Endodermal cell (in vitro differentiated cells): Measurements from ENCODE around the gene ARL15. TPM values are rescaled to one million over a fixed set of nuclear protein-coding genes. Genes with fewer than 3 reads are reported as not detected.
A peak's percentile ranks its signal among the peaks of the same experiment; 100 is the strongest.

Source experiments
- DNase-seq: peaks from one replicate; pipeline ENCODE4 v3.0.0-alpha.2; 2017
- H3K27ac ChIP-seq: 2 replicates; pipeline ENCODE4 v1.5.1; 2013; ENCODE audit warnings: mild to moderate bottlenecking, low read depth, low read length, moderate library complexity
- H3K27me3 ChIP-seq: 2 replicates; pipeline ENCODE4 v1.6.1; 2013; ENCODE audit warnings: mild to moderate bottlenecking, low read length, moderate library complexity; ENCODE audit not compliant: insufficient read depth, control insufficient read depth, poor library complexity, severe bottlenecking
- H3K36me3 ChIP-seq: 2 replicates; pipeline ENCODE4 v1.7.0; 2013; ENCODE audit warnings: mild to moderate bottlenecking, low read length, moderate library complexity; ENCODE audit not compliant: control insufficient read depth, insufficient read depth
- H3K4me1 ChIP-seq: one replicate; pipeline ENCODE4 v1.7.0; 2013; ENCODE audit warnings: low read length; ENCODE audit not compliant: control insufficient read depth, insufficient read depth
- H3K4me3 ChIP-seq: 2 replicates; pipeline ENCODE4 v1.5.1; 2013; ENCODE audit warnings: mild to moderate bottlenecking, low read length, moderate library complexity
- H3K9ac ChIP-seq: 2 replicates; pipeline ENCODE4 v1.6.1; 2013; ENCODE audit warnings: mild to moderate bottlenecking, low read length, moderate library complexity; ENCODE audit not compliant: poor library complexity, severe bottlenecking; ENCODE audit errors: extremely low read depth
- H3K9me3 ChIP-seq: 2 replicates; pipeline ENCODE4 v1.6.1; 2013; ENCODE audit warnings: mild to moderate bottlenecking, low read length, moderate library complexity; ENCODE audit not compliant: control insufficient read depth
- H3K27ac Mint-ChIP-seq: 2 replicates; pipeline ENCODE4 v1.8.0; 2020; ENCODE audit warnings: mixed read lengths
- H3K27me3 Mint-ChIP-seq: 2 replicates; pipeline ENCODE4 v1.8.0; 2021; ENCODE audit warnings: mild to moderate bottlenecking, mixed read lengths; ENCODE audit not compliant: insufficient read depth
- H3K36me3 Mint-ChIP-seq: 2 replicates; pipeline ENCODE4 v1.8.0; 2020; ENCODE audit warnings: low read depth, mixed read lengths
- H3K4me1 Mint-ChIP-seq: 2 replicates; pipeline ENCODE4 v1.8.0; 2020; ENCODE audit warnings: mixed read lengths
- H3K4me3 Mint-ChIP-seq: 2 replicates; pipeline ENCODE4 v1.8.0; 2020; ENCODE audit warnings: mild to moderate bottlenecking, moderate library complexity, mixed read lengths
- H3K9me3 Mint-ChIP-seq: 2 replicates; pipeline ENCODE4 v1.8.0; 2020; ENCODE audit warnings: mild to moderate bottlenecking, mixed read lengths
- WGBS, 2 experiments: methylation state at CpG; one replicate each; pipeline versions ENCODE4 v1.1.5 to v1.1.7; 2013; ENCODE audit warnings: missing lambda C conversion rate in 2 of 2, mixed read lengths in 1 of 2; ENCODE audit not compliant: insufficient coverage in 1 of 2, insufficient read length in 1 of 2; 5-methylcytosine and 5-hydroxymethylcytosine counted together
- total RNA-seq, 2 donors: library from RNA; stranded (reverse); fragmentation: NEBNext Ultra II Directional in 1 of 2; extraction: Animal tissue kit (Norgen Biotek cat#: 25700) in 1 of 2; gene quantifications; 2 replicates in 1 of 2; 3 replicates in 1 of 2; pipeline ENCODE4 v1.2.1, GENCODE V29; 2021
- TF ChIP-seq, protein P1 (sequence below): fragments of 200-600 bp; sonication (generic); conservative IDR thresholded peaks from 2 replicates; pipeline ENCODE4 v1.5.0; 2021; ENCODE audit warnings: antibody characterized with exemption, mild to moderate bottlenecking

ARL15 gene
- total RNA-seq, 2 donors from 2014 or later, result 23.3 to 24.0 TPM

GRCh38 chr5:53922508-53923498 is 387.6 kb downstream of the ARL15 start:
- WGBS, 2 experiments, result 92 to 94% methylated on average over 6 to 8 of the region's 8 CpGs
- no peaks in the 10 kb centered on the region for H3K36me3 ChIP-seq
- Mint-ChIP-seq H3K4me3 (no peak overlapping the region), H3K36me3 (no peaks in the 10 kb centered on the region), H3K9me3 (no peaks in the 10 kb centered on the region), H3K4me1 (peaks cover 1% of the 10 kb centered on the region), H3K27me3 (no peaks in the 10 kb centered on the region), H3K27ac (no peak overlapping the region)
- no peak overlapping the region for H3K4me3 ChIP-seq
- no peaks in the 10 kb centered on the region for H3K9me3 ChIP-seq
- no peak overlapping the region for H3K9ac ChIP-seq
- H3K27me3 ChIP-seq, result no peaks in the 10 kb centered on the region
- no peak overlapping the region for H3K27ac ChIP-seq
- no peaks in the 10 kb centered on the region for H3K4me1 ChIP-seq
- TF ChIP-seq, protein P1, sequence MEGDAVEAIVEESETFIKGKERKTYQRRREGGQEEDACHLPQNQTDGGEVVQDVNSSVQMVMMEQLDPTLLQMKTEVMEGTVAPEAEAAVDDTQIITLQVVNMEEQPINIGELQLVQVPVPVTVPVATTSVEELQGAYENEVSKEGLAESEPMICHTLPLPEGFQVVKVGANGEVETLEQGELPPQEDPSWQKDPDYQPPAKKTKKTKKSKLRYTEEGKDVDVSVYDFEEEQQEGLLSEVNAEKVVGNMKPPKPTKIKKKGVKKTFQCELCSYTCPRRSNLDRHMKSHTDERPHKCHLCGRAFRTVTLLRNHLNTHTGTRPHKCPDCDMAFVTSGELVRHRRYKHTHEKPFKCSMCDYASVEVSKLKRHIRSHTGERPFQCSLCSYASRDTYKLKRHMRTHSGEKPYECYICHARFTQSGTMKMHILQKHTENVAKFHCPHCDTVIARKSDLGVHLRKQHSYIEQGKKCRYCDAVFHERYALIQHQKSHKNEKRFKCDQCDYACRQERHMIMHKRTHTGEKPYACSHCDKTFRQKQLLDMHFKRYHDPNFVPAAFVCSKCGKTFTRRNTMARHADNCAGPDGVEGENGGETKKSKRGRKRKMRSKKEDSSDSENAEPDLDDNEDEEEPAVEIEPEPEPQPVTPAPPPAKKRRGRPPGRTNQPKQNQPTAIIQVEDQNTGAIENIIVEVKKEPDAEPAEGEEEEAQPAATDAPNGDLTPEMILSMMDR, result no peak
- no peak for DNase-seq

- no peaks in the 10 kb centered on the region for H3K36me3 ChIP-seq
- H3K4me1 Mint-ChIP-seq, result peaks cover 11% of the 10 kb centered on the region
- H3K4me1 ChIP-seq, result peaks cover 3% of the 10 kb centered on the region
- H3K4me3 Mint-ChIP-seq, result no peak overlapping the region
- H3K27ac ChIP-seq, result no peak overlapping the region
- H3K27ac Mint-ChIP-seq, result no peak overlapping the region
- H3K36me3 Mint-ChIP-seq, result no peaks in the 10 kb centered on the region
- 83 to 88% methylated on average over 1 to 2 of the region's 3 CpGs for whole genome bisulfite sequencing, 2 experiments
- H3K9me3 ChIP-seq, result no peaks in the 10 kb centered on the region
- no peaks in the 10 kb centered on the region for H3K27me3 ChIP-seq
- TF ChIP-seq, protein P1, result no peak
- no peaks in the 10 kb centered on the region for H3K27me3 Mint-ChIP-seq
- H3K9me3 Mint-ChIP-seq, result no peaks in the 10 kb centered on the region
- no peak overlapping the region for H3K9ac ChIP-seq
- no peak for DNase-seq
- H3K4me3 ChIP-seq, result no peak overlapping the region
These were observed 392.5 kb downstream of the ARL15 start for GRCh38 chr5:53917826-53918225.

- Mint-ChIP-seq H3K27me3 (no peaks in the 10 kb centered on the region), H3K27ac (no peak overlapping the region), H3K4me3 (no peak overlapping the region), H3K4me1 (peaks cover 11% of the 10 kb centered on the region), H3K36me3 (no peaks in the 10 kb centered on the region), H3K9me3 (no peaks in the 10 kb centered on the region)
- H3K27me3 ChIP-seq, result no peaks in the 10 kb centered on the region
- H3K36me3 ChIP-seq, result no peaks in the 10 kb centered on the region
- no peak overlapping the region for H3K9ac ChIP-seq
- no peak overlapping the region for H3K4me3 ChIP-seq
- H3K4me1 ChIP-seq, result peaks cover 3% of the 10 kb centered on the region
- no peak overlapping the region for H3K27ac ChIP-seq
- TF ChIP-seq, protein P1, result peak; percentile 63
- H3K9me3 ChIP-seq, result no peaks in the 10 kb centered on the region
- no peak for DNase-seq
These were observed 393.3 kb downstream of the ARL15 start for GRCh38 chr5:53917095-53917494.
